Natural killer cell (primary cell): ENCODE data around the gene GMCL2. TPM values are rescaled to one million over a fixed set of nuclear protein-coding genes. Genes with fewer than 3 reads are reported as not detected.

Experiments
- ATAC-seq, 3 donors: fragments of 150-1000 bp in 2 of 3; fragments of 200-7000 bp in 1 of 3; cut with Tn5 transposase; 1 replicate in 1 of 3; 2 replicates in 2 of 3; pipeline ENCODE4 v1.10.0; 2021; ENCODE audit warnings: mild to moderate bottlenecking in 2 of 3, moderate library complexity in 2 of 3
- DNase-seq, 2 donors: peaks; one replicate each; pipeline versions ENCODE4 v3.0.0 to v3.0.0-alpha.2; 2013 to 2021; ENCODE audit warnings: mixed read lengths in 1 of 2
- H3K27ac ChIP-seq: one replicate; pipeline ENCODE4 v1.5.1; 2013; ENCODE audit warnings: mild to moderate bottlenecking, low read length
- H3K27me3 ChIP-seq: one replicate; pipeline ENCODE4 v1.6.1; 2013; ENCODE audit warnings: low read length; ENCODE audit not compliant: control insufficient read depth, insufficient read depth
- H3K36me3 ChIP-seq: one replicate; pipeline ENCODE4 v1.6.1; 2013; ENCODE audit warnings: low read length; ENCODE audit not compliant: control insufficient read depth, insufficient read depth
- H3K4me1 ChIP-seq: one replicate; pipeline ENCODE4 v1.6.1; 2013; ENCODE audit warnings: low read length; ENCODE audit not compliant: control insufficient read depth, insufficient read depth
- H3K4me3 ChIP-seq: one replicate; pipeline ENCODE4 v1.5.1; 2013; ENCODE audit warnings: low read length
- H3K9me3 ChIP-seq: one replicate; pipeline ENCODE4 v1.6.1; 2013; ENCODE audit warnings: low read length; ENCODE audit not compliant: control insufficient read depth, insufficient read depth
- H3K27ac Mint-ChIP-seq, 2 donors: one replicate each; pipeline ENCODE4 v1.8.0; 2022; ENCODE audit warnings: mild to moderate bottlenecking in 2 of 2, mixed read lengths in 2 of 2, moderate library complexity in 1 of 2
- H3K27me3 Mint-ChIP-seq, 2 donors: one replicate each; pipeline ENCODE4 v1.8.0; 2022; ENCODE audit warnings: low read depth in 2 of 2, mixed read lengths in 2 of 2
- H3K36me3 Mint-ChIP-seq: one replicate; pipeline ENCODE4 v1.8.0; 2022; ENCODE audit warnings: mixed read lengths
- H3K4me1 Mint-ChIP-seq, 2 donors: one replicate each; pipeline ENCODE4 v1.8.0; 2022; ENCODE audit warnings: mixed read lengths in 2 of 2
- H3K4me3 Mint-ChIP-seq: one replicate; pipeline ENCODE4 v1.8.0; 2022; ENCODE audit warnings: mild to moderate bottlenecking, moderate library complexity, mixed read lengths
- H3K9me3 Mint-ChIP-seq, 2 donors: one replicate each; pipeline ENCODE4 v1.8.0; 2022; ENCODE audit warnings: mixed read lengths in 2 of 2
- WGBS: methylation state at CpG from one replicate; pipeline ENCODE4 v1.1.7; 2013; ENCODE audit warnings: missing lambda C conversion rate; ENCODE audit not compliant: insufficient coverage; 5-methylcytosine and 5-hydroxymethylcytosine counted together
- intact Hi-C: fragments of 100-400 bp; cut with micrococcal nuclease; formaldehyde crosslinking; loops from one replicate; pipeline ENCODE4 v1.14.2; 2022
- total RNA-seq, 4 donors: library from RNA; stranded (reverse); fragments of 120-200 nt in 1 of 4; gene quantifications; one replicate each; pipeline versions ENCODE4 v1.2.3 to v1.2.4, GENCODE V29; 2013 to 2022
- TF ChIP-seq, protein P1 (sequence below): fragments of 200-600 bp; IDR thresholded peaks from one replicate; pipeline ENCODE4 v1.8.0; 2022; ENCODE audit warnings: antibody characterized with exemption

Gene GMCL2
- total RNA-seq, 3 donors from 2014 or later (not counting 1 experiment from before 2014, with no cell fraction given): not detected

DNA sequence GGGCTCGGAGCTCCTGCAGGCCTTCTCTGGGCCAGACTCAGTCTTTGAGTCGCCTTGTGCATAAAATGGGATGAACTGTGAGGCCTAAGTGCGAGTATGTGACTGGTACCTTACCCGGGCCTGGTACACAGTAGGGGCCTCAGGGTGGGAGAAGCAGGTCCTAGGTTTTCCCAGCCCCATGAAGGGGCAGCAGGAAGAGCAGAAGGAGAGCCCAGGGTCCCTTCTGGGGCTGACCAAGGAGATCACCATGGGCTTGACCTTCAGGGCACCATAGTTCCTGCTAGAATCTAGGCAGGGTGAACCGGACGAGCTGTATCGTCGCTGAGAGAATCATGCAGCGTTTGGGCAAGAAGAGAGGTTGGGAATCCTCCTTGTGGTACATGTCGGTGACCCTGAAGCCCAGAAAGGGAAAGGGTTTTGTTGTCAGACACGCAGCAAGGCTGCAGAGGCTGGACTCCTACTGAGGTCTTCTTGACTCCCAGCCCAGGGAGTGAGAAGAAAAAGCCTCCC is 45.8 kb upstream of the GMCL2 start:
- peaks cover 63 to 67% of the 10 kb centered on the region in 2 donors for H3K4me1 Mint-ChIP-seq
- intact Hi-C loops: loop anchor here (10.0 kb wide), 2 partner anchors 118 to 502 kb away; partner anchors contain the start of genes N4BP3 and ZNF354A
- ATAC-seq: no peak
- peak overlapping the region; percentile 75 for H3K27ac ChIP-seq
- peak overlapping the region; percentile 70 to 77 for H3K27ac Mint-ChIP-seq
- TF ChIP-seq, protein P1, sequence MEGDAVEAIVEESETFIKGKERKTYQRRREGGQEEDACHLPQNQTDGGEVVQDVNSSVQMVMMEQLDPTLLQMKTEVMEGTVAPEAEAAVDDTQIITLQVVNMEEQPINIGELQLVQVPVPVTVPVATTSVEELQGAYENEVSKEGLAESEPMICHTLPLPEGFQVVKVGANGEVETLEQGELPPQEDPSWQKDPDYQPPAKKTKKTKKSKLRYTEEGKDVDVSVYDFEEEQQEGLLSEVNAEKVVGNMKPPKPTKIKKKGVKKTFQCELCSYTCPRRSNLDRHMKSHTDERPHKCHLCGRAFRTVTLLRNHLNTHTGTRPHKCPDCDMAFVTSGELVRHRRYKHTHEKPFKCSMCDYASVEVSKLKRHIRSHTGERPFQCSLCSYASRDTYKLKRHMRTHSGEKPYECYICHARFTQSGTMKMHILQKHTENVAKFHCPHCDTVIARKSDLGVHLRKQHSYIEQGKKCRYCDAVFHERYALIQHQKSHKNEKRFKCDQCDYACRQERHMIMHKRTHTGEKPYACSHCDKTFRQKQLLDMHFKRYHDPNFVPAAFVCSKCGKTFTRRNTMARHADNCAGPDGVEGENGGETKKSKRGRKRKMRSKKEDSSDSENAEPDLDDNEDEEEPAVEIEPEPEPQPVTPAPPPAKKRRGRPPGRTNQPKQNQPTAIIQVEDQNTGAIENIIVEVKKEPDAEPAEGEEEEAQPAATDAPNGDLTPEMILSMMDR: no peak
- 69% methylated on average over 11 of the region's 11 CpGs for WGBS
- no peaks in the 10 kb centered on the region for H3K9me3 ChIP-seq
- H3K36me3 ChIP-seq: peaks cover 22% of the 10 kb centered on the region
- no peaks in the 10 kb centered on the region for H3K9me3 Mint-ChIP-seq
- H3K27me3 Mint-ChIP-seq: no peaks in the 10 kb centered on the region
- DNase-seq: no peak
- peak overlapping the region; percentile 70 for H3K4me3 ChIP-seq
- no peaks in the 10 kb centered on the region for H3K27me3 ChIP-seq
- peaks cover 8% of the 10 kb centered on the region for H3K36me3 Mint-ChIP-seq
- peaks cover 67% of the 10 kb centered on the region for H3K4me1 ChIP-seq
- H3K4me3 Mint-ChIP-seq: peak overlapping the region; percentile 74

DNA sequence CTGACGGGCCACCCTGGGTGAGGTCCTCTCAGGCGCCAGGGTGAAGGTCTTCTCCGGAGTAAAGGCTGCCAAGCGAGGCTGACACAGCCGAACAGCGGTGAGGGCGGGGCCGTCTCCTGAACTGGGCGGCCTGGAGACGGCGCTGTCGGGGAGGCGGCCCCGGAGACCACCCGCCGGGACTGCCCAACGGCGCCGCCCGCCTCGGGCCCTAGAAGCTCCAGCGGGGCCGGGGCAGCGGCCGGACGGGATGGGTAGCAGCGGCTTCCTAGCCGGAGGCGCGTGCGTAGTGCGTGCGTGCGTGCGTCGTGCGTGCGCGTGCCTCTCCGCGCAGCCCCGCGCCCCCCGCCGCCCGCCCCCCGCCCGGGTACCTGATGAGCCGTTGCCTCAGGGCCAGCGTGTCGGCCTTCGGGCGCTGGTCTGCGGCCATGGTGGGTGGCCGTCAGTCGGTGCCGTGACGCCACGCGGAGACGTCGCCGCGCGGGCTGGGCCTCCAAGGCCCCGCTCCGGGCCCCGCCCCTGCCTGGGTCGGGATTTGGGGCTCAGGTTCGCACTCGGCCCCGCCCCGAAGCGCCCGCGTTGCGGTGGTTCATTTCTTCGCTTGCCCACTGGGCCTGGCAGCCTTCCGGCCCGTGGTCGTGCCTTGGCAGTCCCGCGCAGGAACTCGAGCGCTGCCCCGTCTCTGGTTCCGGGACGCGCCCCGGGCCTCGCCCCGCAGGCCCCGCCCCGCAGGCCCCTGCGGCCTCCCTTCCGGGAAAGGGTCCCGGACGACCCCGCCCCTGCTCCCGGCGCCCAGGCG is 45.2 kb upstream of the GMCL2 start, which contains the start of gene PHYKPL:
PHYKPL (minus strand) TSS at position 679 of the 796 bp plus-strand sequence; CDS start at position 427, 252 bp downstream.
- Histone ChIP-seq H3K27me3 (no peaks in the 10 kb centered on the region), H3K9me3 (no peaks in the 10 kb centered on the region), H3K4me1 (peaks cover 60% of the 10 kb centered on the region), H3K4me3 (peak within 1 kb of the TSS; percentile 70), H3K36me3 (peaks cover 28% of the 10 kb centered on the region), H3K27ac (peak within 1 kb of the TSS; percentile 75)
- WGBS: under 1% methylated on average over 102 of the region's 102 CpGs
- intact Hi-C loops: loop anchor here (10.0 kb wide), 2 partner anchors 118 to 502 kb away; partner anchors contain the start of genes N4BP3 and ZNF354A
- TF ChIP-seq, protein P1: no peak
- peak; percentile 67 to 79 (median 70) for ATAC-seq
- H3K27me3 Mint-ChIP-seq: no peaks in the 10 kb centered on the region
- H3K9me3 Mint-ChIP-seq: no peaks in the 10 kb centered on the region
- peak within 1 kb of the TSS; percentile 87 for H3K4me3 Mint-ChIP-seq
- peak within 1 kb of the TSS; percentile 70 to 77 for H3K27ac Mint-ChIP-seq
- DNase-seq: peak; percentile 54 to 81
- H3K36me3 Mint-ChIP-seq: peaks cover 14% of the 10 kb centered on the region
- peaks cover 67 to 68% of the 10 kb centered on the region in 2 donors for H3K4me1 Mint-ChIP-seq

DNA sequence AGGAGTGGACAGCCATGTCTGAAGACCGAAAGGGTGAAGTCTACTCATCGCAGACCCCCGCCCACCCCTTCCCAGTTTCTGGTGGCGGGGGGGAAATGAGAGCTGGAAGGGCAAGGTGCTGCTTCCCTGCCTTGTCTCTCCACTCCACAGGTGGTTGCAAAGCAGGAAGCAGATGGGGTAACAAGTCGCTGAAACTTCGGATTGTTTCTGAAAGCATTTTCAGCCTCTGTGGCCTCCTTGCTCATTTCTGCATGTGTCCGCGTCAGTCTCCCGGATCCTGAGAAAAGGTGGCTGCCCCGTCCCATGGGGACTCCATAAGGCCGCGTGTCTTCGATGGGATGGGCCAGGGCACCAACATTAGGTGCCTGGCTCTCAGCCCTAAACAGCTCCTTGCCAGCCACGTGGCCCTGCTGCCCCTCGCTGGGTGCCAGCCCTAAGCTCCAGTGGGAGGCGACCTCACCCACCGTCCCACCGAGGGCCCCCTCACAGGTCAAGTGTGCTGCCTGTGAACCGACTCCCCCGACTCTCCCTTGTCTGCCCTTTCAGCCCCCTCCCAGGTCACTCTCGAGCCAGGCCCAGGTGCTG is 44.5 kb upstream of the GMCL2 start:
- intact Hi-C loops: loop anchor here (10.0 kb wide), 2 partner anchors 117 to 503 kb away; partner anchors contain the start of genes N4BP3 and ZNF354A
- WGBS: 28% methylated on average over 21 of the region's 21 CpGs
- H3K27me3 Mint-ChIP-seq: no peaks in the 10 kb centered on the region
- peak overlapping the region; percentile 87 for H3K4me3 Mint-ChIP-seq
- H3K9me3 Mint-ChIP-seq: no peaks in the 10 kb centered on the region
- DNase-seq (no peak), ATAC-seq (no peak)
- Histone ChIP-seq H3K9me3 (no peaks in the 10 kb centered on the region), H3K27me3 (no peaks in the 10 kb centered on the region), H3K27ac (peak overlapping the region; percentile 67), H3K4me3 (peak overlapping the region; percentile 70), H3K4me1 (peaks cover 53% of the 10 kb centered on the region), H3K36me3 (peaks cover 31% of the 10 kb centered on the region)
- TF ChIP-seq, protein P1: no peak
- H3K36me3 Mint-ChIP-seq: peaks cover 19% of the 10 kb centered on the region
- H3K4me1 Mint-ChIP-seq: peaks cover 63 to 68% of the 10 kb centered on the region in 2 donors
- peak overlapping the region; percentile 41 to 69 for H3K27ac Mint-ChIP-seq
